ENCODE measurements around the gene GOLGA1. TPM values are rescaled to one million over a fixed set of nuclear protein-coding genes. Genes with fewer than 3 reads are reported as not detected.

The GOLGA1 gene
- total RNA-seq (7.3 TPM), polyA plus RNA-seq (9.5 TPM)
- long read RNA-seq, donor 1, partial matches to known transcripts = 0 of 1 reads
- long read RNA-seq, donor 1, other reads (novel, unspliced or antisense) = 0 of 1 reads
- long read RNA-seq, donor 2 = 0 reads
- long read RNA-seq, donor 3, transcript GOLGA1-206 (1 exons, 886 nt) = major isoform, 7 of 7 reads
- long read RNA-seq, donor 3, partial matches to known transcripts = 0 of 7 reads
- long read RNA-seq, donor 3, other reads (novel, unspliced or antisense) = 0 of 7 reads
- long read RNA-seq, donor 4, partial matches to known transcripts = 0 of 3 reads
- long read RNA-seq, donor 4, other reads (novel, unspliced or antisense) = 0 of 3 reads
- long read RNA-seq, donor 5, full-length matches to known transcripts = 11 of 11 reads
- long read RNA-seq, donor 5, partial matches to known transcripts = 0 of 11 reads
- long read RNA-seq, donor 5, other reads (novel, unspliced or antisense) = 0 of 11 reads
- long read RNA-seq, donor 6, transcript GOLGA1-206 (1 exons, 886 nt) = major isoform, 9 of 9 reads
- long read RNA-seq, donor 6, partial matches to known transcripts = 0 of 9 reads
- long read RNA-seq, donor 6, other reads (novel, unspliced or antisense) = 0 of 9 reads
- long read RNA-seq, donor 7, transcript GOLGA1-206 (1 exons, 886 nt) = major isoform, 8 of 8 reads
- long read RNA-seq, donor 7, partial matches to known transcripts = 0 of 8 reads
- long read RNA-seq, donor 7, other reads (novel, unspliced or antisense) = 0 of 8 reads
- long read RNA-seq, donor 8, partial matches to known transcripts = 0 of 2 reads
- long read RNA-seq, donor 8, other reads (novel, unspliced or antisense) = 0 of 2 reads
- long read RNA-seq, donor 9, transcript GOLGA1-206 (1 exons, 886 nt) = major isoform, 8 of 8 reads
- long read RNA-seq, donor 9, partial matches to known transcripts = 0 of 8 reads
- long read RNA-seq, donor 9, other reads (novel, unspliced or antisense) = 0 of 8 reads
- long read RNA-seq, donor 10, transcript GOLGA1-206 (1 exons, 886 nt) = major isoform, 5 of 5 reads
- long read RNA-seq, donor 10, partial matches to known transcripts = 0 of 5 reads
- long read RNA-seq, donor 10, other reads (novel, unspliced or antisense) = 0 of 5 reads

GRCh38 chr9:124940894-124941678 lies at the start of gene GOLGA1:
GOLGA1 (minus strand) TSS chr9:124941083; CDS start chr9:124938711, 2,372 bp downstream.
- Histone ChIP-seq H3K27ac (ENCODE audit: low read depth in 1 of 2, low read length in 1 of 2) (peak within 1 kb of the TSS; percentile 93 to 98), H3K4me3 (ENCODE audit: low read length in 2 of 2) (peak within 1 kb of the TSS; percentile 92 to 97), H3K9me3 (ENCODE audit: control insufficient read depth in 2 of 2, insufficient read depth in 1 of 2, low read length in 1 of 2) (no peaks in the 10 kb centered on the region), H3K27me3 (ENCODE audit: control insufficient read depth in 2 of 2, insufficient read depth in 1 of 2, low read length in 1 of 2) (no peaks in the 10 kb centered on the region), H3K4me1 (ENCODE audit: control insufficient read depth in 2 of 2, insufficient read depth in 2 of 2, low read length in 2 of 2) (peaks cover 4 to 10% of the 10 kb centered on the region in 2 donors), H3K36me3 (ENCODE audit: control insufficient read depth in 2 of 2, insufficient read depth in 2 of 2, low read length in 1 of 2) (peaks cover 5% of the 10 kb centered on the region in 2 donors)
- peak; percentile 73 to 95 (median 89) for DNase-seq (ENCODE audit: low read depth in 6 of 9, low spot score in 9 of 9)
- under 1% methylated on average over 70 of the region's 70 CpGs for WGBS

- DNase-seq (ENCODE audit: low read depth in 6 of 9, low spot score in 9 of 9) = no peak
- 100% methylated on average over 1 of the region's 1 CpG for WGBS
- no peaks in the 10 kb centered on the region for H3K4me1 ChIP-seq (ENCODE audit: control insufficient read depth in 2 of 2, insufficient read depth in 2 of 2, low read length in 2 of 2)
- peaks cover 32 to 59% of the 10 kb centered on the region in 2 donors for H3K36me3 ChIP-seq (ENCODE audit: control insufficient read depth in 2 of 2, insufficient read depth in 2 of 2, low read length in 1 of 2)
- H3K27ac ChIP-seq (ENCODE audit: low read depth in 1 of 2, low read length in 1 of 2) = no peak overlapping the region
- H3K9me3 ChIP-seq (ENCODE audit: control insufficient read depth in 2 of 2, insufficient read depth in 1 of 2, low read length in 1 of 2) = no peaks in the 10 kb centered on the region
- no peaks in the 10 kb centered on the region for H3K27me3 ChIP-seq (ENCODE audit: control insufficient read depth in 2 of 2, insufficient read depth in 1 of 2, low read length in 1 of 2)
- no peak overlapping the region for H3K4me3 ChIP-seq (ENCODE audit: low read length in 2 of 2)
Observed at GRCh38 chr9:124983698-124984097, 42.8 kb upstream of the GOLGA1 start.

GRCh38 chr9:124980431-124980830 lies 39.5 kb upstream of the GOLGA1 start:
- WGBS = 99% methylated on average over 4 of the region's 4 CpGs
- Histone ChIP-seq H3K4me3 (ENCODE audit: low read length in 2 of 2) (no peak overlapping the region), H3K27me3 (ENCODE audit: control insufficient read depth in 2 of 2, insufficient read depth in 1 of 2, low read length in 1 of 2) (no peaks in the 10 kb centered on the region), H3K36me3 (ENCODE audit: control insufficient read depth in 2 of 2, insufficient read depth in 2 of 2, low read length in 1 of 2) (peaks cover 33 to 60% of the 10 kb centered on the region in 2 donors), H3K27ac (ENCODE audit: low read depth in 1 of 2, low read length in 1 of 2) (no peak overlapping the region), H3K9me3 (ENCODE audit: control insufficient read depth in 2 of 2, insufficient read depth in 1 of 2, low read length in 1 of 2) (no peaks in the 10 kb centered on the region), H3K4me1 (ENCODE audit: control insufficient read depth in 2 of 2, insufficient read depth in 2 of 2, low read length in 2 of 2) (no peaks in the 10 kb centered on the region)
- DNase-seq (ENCODE audit: low read depth in 6 of 9, low spot score in 9 of 9) = no peak

GRCh38 chr9:124975131-124975530 lies 34.2 kb upstream of the GOLGA1 start:
- Histone ChIP-seq H3K27ac (ENCODE audit: low read depth in 1 of 2, low read length in 1 of 2) (no peak overlapping the region), H3K27me3 (ENCODE audit: control insufficient read depth in 2 of 2, insufficient read depth in 1 of 2, low read length in 1 of 2) (no peaks in the 10 kb centered on the region), H3K36me3 (ENCODE audit: control insufficient read depth in 2 of 2, insufficient read depth in 2 of 2, low read length in 1 of 2) (peaks cover 29 to 71% of the 10 kb centered on the region in 2 donors), H3K4me3 (ENCODE audit: low read length in 2 of 2) (no peak overlapping the region), H3K4me1 (ENCODE audit: control insufficient read depth in 2 of 2, insufficient read depth in 2 of 2, low read length in 2 of 2) (no peaks in the 10 kb centered on the region), H3K9me3 (ENCODE audit: control insufficient read depth in 2 of 2, insufficient read depth in 1 of 2, low read length in 1 of 2) (no peaks in the 10 kb centered on the region)
- no peak for DNase-seq (ENCODE audit: low read depth in 6 of 9, low spot score in 9 of 9)
- 96% methylated on average over 2 of the region's 2 CpGs for WGBS

GRCh38 chr9:124973807-124974206 lies 32.9 kb upstream of the GOLGA1 start:
- H3K4me1 ChIP-seq (ENCODE audit: control insufficient read depth in 2 of 2, insufficient read depth in 2 of 2, low read length in 2 of 2) = no peaks in the 10 kb centered on the region
- 98% methylated on average over 6 of the region's 6 CpGs for WGBS
- peaks cover 31 to 75% of the 10 kb centered on the region in 2 donors for H3K36me3 ChIP-seq (ENCODE audit: control insufficient read depth in 2 of 2, insufficient read depth in 2 of 2, low read length in 1 of 2)
- no peak for DNase-seq (ENCODE audit: low read depth in 6 of 9, low spot score in 9 of 9)
- H3K4me3 ChIP-seq (ENCODE audit: low read length in 2 of 2) = no peak overlapping the region
- no peaks in the 10 kb centered on the region for H3K27me3 ChIP-seq (ENCODE audit: control insufficient read depth in 2 of 2, insufficient read depth in 1 of 2, low read length in 1 of 2)
- H3K9me3 ChIP-seq (ENCODE audit: control insufficient read depth in 2 of 2, insufficient read depth in 1 of 2, low read length in 1 of 2) = no peaks in the 10 kb centered on the region
- H3K27ac ChIP-seq (ENCODE audit: low read depth in 1 of 2, low read length in 1 of 2) = no peak overlapping the region

- peaks cover 42 to 86% of the 10 kb centered on the region in 2 donors for H3K36me3 ChIP-seq (ENCODE audit: control insufficient read depth in 2 of 2, insufficient read depth in 2 of 2, low read length in 1 of 2)
- no peak for DNase-seq (ENCODE audit: low read depth in 6 of 9, low spot score in 9 of 9)
- WGBS = 98% methylated on average over 2 of the region's 2 CpGs
Observed at GRCh38 chr9:124972241-124972770, 31.4 kb upstream of the GOLGA1 start.

GRCh38 chr9:124969401-124969800 lies 28.5 kb upstream of the GOLGA1 start:
- Histone ChIP-seq H3K9me3 (ENCODE audit: control insufficient read depth in 2 of 2, insufficient read depth in 1 of 2, low read length in 1 of 2) (no peaks in the 10 kb centered on the region), H3K27me3 (ENCODE audit: control insufficient read depth in 2 of 2, insufficient read depth in 1 of 2, low read length in 1 of 2) (no peaks in the 10 kb centered on the region), H3K4me1 (ENCODE audit: control insufficient read depth in 2 of 2, insufficient read depth in 2 of 2, low read length in 2 of 2) (no peaks in the 10 kb centered on the region), H3K27ac (ENCODE audit: low read depth in 1 of 2, low read length in 1 of 2) (no peak overlapping the region), H3K4me3 (ENCODE audit: low read length in 2 of 2) (no peak overlapping the region), H3K36me3 (ENCODE audit: control insufficient read depth in 2 of 2, insufficient read depth in 2 of 2, low read length in 1 of 2) (peaks cover 41 to 70% of the 10 kb centered on the region in 2 donors)
- no peak for DNase-seq (ENCODE audit: low read depth in 6 of 9, low spot score in 9 of 9)
- 91% methylated on average over 2 of the region's 2 CpGs for WGBS

More at GRCh38 chr9:124972241-124972770, 31.4 kb upstream of the GOLGA1 start:
- H3K4me3 ChIP-seq (ENCODE audit: low read length in 2 of 2) = no peak overlapping the region
- no peak overlapping the region for H3K27ac ChIP-seq (ENCODE audit: low read depth in 1 of 2, low read length in 1 of 2)
- no peaks in the 10 kb centered on the region for H3K27me3 ChIP-seq (ENCODE audit: control insufficient read depth in 2 of 2, insufficient read depth in 1 of 2, low read length in 1 of 2)
- H3K4me1 ChIP-seq (ENCODE audit: control insufficient read depth in 2 of 2, insufficient read depth in 2 of 2, low read length in 2 of 2) = no peaks in the 10 kb centered on the region
- no peaks in the 10 kb centered on the region for H3K9me3 ChIP-seq (ENCODE audit: control insufficient read depth in 2 of 2, insufficient read depth in 1 of 2, low read length in 1 of 2)

GRCh38 chr9:124968238-124968637 lies 27.4 kb upstream of the GOLGA1 start:
- H3K27me3 ChIP-seq (ENCODE audit: control insufficient read depth in 2 of 2, insufficient read depth in 1 of 2, low read length in 1 of 2) = no peaks in the 10 kb centered on the region
- WGBS = 98% methylated on average over 9 of the region's 9 CpGs
- DNase-seq (ENCODE audit: low read depth in 6 of 9, low spot score in 9 of 9) = no peak
- peaks cover 39 to 60% of the 10 kb centered on the region in 2 donors for H3K36me3 ChIP-seq (ENCODE audit: control insufficient read depth in 2 of 2, insufficient read depth in 2 of 2, low read length in 1 of 2)
- H3K9me3 ChIP-seq (ENCODE audit: control insufficient read depth in 2 of 2, insufficient read depth in 1 of 2, low read length in 1 of 2) = no peaks in the 10 kb centered on the region
- H3K4me1 ChIP-seq (ENCODE audit: control insufficient read depth in 2 of 2, insufficient read depth in 2 of 2, low read length in 2 of 2) = no peaks in the 10 kb centered on the region
- H3K4me3 ChIP-seq (ENCODE audit: low read length in 2 of 2) = no peak overlapping the region
- no peak overlapping the region for H3K27ac ChIP-seq (ENCODE audit: low read depth in 1 of 2, low read length in 1 of 2)
